ENCODE results near the gene TMED1. TPM values are rescaled to one million over a fixed set of nuclear protein-coding genes. Genes with fewer than 3 reads are reported as not detected.

Gene TMED1
- total RNA-seq, 1 donor from 2014 or later, result 30.9 TPM

DNA sequence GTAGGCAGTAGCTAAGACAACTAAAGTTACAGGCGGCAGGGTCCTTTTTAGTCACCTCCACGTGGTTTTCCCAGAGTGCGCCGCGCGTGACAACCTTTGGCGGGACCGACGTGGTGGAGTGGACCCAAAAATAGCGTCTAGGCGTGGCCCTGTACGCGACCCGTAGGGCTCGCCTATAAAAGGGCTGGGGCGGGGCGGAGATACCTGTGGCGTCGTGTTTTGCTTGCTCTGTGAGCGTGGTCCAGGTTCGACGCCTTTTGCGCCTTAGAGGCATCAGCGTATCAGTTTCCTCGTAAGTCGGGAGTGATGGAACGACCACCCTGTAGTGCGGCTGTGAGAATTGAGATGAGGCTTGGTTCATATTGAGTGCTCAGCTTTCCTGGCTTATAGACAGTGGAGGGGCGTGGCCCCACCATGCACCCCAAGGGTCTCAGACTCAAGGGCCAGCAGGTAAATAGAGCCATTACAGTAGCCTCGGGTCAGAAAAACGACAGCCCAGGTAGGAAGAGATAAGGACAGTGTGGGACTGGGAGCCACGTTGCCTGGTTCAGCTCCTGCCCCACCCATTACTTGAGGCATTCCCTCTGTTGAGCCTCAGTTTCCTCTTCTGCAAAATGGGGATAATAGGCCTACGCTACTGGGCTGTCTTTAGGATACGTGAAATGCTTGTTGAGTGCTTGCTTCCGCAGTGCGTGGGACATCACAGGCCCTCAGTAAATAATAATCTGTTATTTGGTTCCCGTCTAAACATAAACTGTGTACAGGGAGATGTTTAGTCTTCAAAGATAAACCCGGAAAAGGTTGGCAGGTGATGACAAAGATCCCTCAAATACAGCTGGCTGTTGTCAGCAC, 693 bp upstream of the TMED1 start:
- Mint-ChIP-seq H3K36me3 (peaks cover 6% of the 10 kb centered on the region), H3K4me1 (peaks cover 11% of the 10 kb centered on the region), H3K27me3 (ENCODE audit: low read depth) (no peaks in the 10 kb centered on the region), H3K4me3 (peak overlapping the region; percentile 90), H3K27ac (peak overlapping the region; percentile 99), H3K9me3 (peaks cover 12% of the 10 kb centered on the region)
- TF ChIP-seq, protein P1, sequence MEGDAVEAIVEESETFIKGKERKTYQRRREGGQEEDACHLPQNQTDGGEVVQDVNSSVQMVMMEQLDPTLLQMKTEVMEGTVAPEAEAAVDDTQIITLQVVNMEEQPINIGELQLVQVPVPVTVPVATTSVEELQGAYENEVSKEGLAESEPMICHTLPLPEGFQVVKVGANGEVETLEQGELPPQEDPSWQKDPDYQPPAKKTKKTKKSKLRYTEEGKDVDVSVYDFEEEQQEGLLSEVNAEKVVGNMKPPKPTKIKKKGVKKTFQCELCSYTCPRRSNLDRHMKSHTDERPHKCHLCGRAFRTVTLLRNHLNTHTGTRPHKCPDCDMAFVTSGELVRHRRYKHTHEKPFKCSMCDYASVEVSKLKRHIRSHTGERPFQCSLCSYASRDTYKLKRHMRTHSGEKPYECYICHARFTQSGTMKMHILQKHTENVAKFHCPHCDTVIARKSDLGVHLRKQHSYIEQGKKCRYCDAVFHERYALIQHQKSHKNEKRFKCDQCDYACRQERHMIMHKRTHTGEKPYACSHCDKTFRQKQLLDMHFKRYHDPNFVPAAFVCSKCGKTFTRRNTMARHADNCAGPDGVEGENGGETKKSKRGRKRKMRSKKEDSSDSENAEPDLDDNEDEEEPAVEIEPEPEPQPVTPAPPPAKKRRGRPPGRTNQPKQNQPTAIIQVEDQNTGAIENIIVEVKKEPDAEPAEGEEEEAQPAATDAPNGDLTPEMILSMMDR (IDR thresholded peaks at IDR 0.05; ENCODE audit: unreplicated experiment), result no peak
- no peak for DNase-seq (ENCODE audit: low spot score in 2 of 2, unreplicated experiment in 2 of 2)

DNA sequence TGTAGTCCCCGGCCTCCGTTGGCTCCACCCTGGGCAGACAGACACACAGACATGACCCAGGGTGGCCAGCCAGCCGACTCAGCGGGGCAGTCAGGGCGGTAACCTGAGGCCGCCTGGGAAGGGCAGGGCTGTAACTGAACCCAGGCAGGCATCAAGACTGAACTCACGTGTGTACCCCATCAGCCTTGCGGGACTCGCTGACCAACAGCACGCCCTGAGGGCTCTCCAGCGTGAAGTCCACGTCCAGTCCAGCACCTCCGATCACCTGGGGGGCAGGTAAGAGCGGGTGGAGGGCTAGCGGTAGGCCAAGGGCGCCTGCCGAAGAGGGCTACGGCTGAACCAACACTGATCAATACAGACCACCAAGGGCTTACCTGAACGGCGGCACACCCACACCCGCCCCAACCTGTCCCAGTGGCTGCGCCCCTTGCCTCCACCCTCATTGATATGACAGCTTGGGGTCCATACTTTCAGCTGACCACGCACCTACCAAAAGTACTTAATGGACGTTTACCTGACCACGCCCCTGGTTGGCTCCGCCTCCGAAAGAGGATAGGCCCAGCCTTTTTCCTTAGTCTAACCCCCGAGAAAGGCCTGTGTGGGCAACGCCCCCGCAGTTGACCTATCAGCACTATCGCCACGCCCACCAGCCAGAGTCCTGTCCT, 791 bp downstream of the TMED1 start:
- peaks cover 11% of the 10 kb centered on the region for H3K4me1 Mint-ChIP-seq
- H3K27me3 Mint-ChIP-seq (ENCODE audit: low read depth), result no peaks in the 10 kb centered on the region
- H3K27ac Mint-ChIP-seq, result peak overlapping the region; percentile 99
- TF ChIP-seq, protein P1 (IDR thresholded peaks at IDR 0.05; ENCODE audit: unreplicated experiment), result no peak
- no peak for DNase-seq (ENCODE audit: low spot score in 2 of 2, unreplicated experiment in 2 of 2)
- peaks cover 6% of the 10 kb centered on the region for H3K36me3 Mint-ChIP-seq
- H3K4me3 Mint-ChIP-seq, result peak overlapping the region; percentile 90
- H3K9me3 Mint-ChIP-seq, result peaks cover 12% of the 10 kb centered on the region

DNA sequence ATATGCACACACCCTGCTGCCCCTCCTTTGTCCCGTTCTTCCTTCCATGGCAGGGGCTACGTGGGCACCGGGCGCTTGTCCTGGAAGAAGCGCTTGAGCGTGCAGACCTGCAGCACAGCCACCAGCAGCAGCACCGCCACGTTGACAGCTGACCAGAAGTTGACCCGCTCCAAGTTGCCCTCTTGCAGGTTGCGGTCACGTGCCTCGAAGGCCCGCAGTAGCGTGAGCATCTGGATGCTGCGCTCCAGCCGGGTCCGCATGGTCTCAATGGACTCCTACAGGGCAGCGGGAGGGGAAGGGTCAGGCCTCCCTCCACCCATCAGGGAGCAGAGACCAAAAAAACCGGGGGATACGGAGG, 3.1 kb downstream of the TMED1 start:
- no peak for DNase-seq (ENCODE audit: low spot score in 2 of 2, unreplicated experiment in 2 of 2)

DNA sequence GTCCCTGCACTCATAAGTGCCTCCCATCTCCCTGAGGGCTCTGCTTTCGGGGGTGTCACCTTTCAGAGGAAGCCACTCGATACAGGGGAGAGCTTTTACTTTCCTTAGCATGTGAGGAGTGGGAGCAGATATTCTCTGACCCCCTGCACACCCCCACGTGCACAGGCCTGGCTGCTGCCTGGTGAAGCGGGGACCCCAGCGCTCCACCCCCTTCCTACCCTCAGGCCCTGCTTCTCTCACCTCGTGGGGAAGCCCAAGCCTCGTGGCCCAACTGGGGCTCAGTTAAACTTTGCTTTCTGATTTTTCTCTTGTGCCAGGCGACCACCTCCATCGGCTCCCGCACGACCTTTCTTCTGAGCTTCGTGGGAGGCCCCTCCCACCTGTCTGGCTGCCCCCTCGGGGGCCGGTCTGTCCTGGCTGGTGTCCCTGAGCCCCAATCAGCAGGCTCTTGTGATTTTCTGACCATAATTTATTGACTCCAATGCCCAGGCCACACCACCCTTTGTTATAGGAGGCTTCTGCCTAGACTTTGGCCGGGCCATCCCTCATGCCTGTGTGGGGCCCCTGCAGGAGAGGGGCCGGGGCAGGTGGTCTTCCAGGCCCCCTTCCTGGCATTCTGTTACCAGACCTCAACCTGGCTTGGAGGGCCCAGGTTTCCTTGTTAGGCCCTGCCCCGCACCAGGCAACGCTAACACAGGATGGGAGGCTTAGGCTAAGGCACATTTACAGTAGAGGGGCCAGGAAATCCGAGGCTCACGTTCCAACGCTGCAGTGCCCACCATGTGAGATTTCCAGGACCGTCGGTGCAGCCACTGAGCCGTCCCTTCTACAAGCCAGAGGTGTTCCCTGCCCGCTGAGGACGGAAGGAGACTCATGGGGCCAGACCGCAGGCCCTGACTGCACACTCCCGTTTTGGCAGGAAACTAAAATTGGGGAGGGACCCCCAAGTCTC, 3.7 kb downstream of the TMED1 start:
- peaks cover 6% of the 10 kb centered on the region for H3K36me3 Mint-ChIP-seq
- no peak overlapping the region for H3K27ac Mint-ChIP-seq
- peaks cover 11% of the 10 kb centered on the region for H3K4me1 Mint-ChIP-seq
- TF ChIP-seq, protein P1 (IDR thresholded peaks at IDR 0.05; ENCODE audit: unreplicated experiment), result no peak
- no peak overlapping the region for H3K4me3 Mint-ChIP-seq
- DNase-seq (ENCODE audit: low spot score in 2 of 2, unreplicated experiment in 2 of 2), result no peak
- H3K27me3 Mint-ChIP-seq (ENCODE audit: low read depth), result no peaks in the 10 kb centered on the region
- peaks cover 8% of the 10 kb centered on the region for H3K9me3 Mint-ChIP-seq

More for the DNA sequence above, 3.1 kb downstream of the TMED1 start:
- no peaks in the 10 kb centered on the region for H3K27me3 Mint-ChIP-seq (ENCODE audit: low read depth)
- TF ChIP-seq, protein P1 (IDR thresholded peaks at IDR 0.05; ENCODE audit: unreplicated experiment), result no peak
- no peak overlapping the region for H3K4me3 Mint-ChIP-seq
- peaks cover 6% of the 10 kb centered on the region for H3K36me3 Mint-ChIP-seq
- H3K27ac Mint-ChIP-seq, result no peak overlapping the region
- H3K4me1 Mint-ChIP-seq, result peaks cover 11% of the 10 kb centered on the region
- H3K9me3 Mint-ChIP-seq, result peaks cover 8% of the 10 kb centered on the region

Measured in mesothelial cell of epicardium (in vitro differentiated cells).